ENCODE results near the gene RTF1.

GRCh38 chr15:41473418-41473817 is 56.5 kb downstream of the RTF1 start:
- TF ChIP-seq, protein P1, sequence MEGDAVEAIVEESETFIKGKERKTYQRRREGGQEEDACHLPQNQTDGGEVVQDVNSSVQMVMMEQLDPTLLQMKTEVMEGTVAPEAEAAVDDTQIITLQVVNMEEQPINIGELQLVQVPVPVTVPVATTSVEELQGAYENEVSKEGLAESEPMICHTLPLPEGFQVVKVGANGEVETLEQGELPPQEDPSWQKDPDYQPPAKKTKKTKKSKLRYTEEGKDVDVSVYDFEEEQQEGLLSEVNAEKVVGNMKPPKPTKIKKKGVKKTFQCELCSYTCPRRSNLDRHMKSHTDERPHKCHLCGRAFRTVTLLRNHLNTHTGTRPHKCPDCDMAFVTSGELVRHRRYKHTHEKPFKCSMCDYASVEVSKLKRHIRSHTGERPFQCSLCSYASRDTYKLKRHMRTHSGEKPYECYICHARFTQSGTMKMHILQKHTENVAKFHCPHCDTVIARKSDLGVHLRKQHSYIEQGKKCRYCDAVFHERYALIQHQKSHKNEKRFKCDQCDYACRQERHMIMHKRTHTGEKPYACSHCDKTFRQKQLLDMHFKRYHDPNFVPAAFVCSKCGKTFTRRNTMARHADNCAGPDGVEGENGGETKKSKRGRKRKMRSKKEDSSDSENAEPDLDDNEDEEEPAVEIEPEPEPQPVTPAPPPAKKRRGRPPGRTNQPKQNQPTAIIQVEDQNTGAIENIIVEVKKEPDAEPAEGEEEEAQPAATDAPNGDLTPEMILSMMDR (IDR thresholded peaks at IDR 0.05) = no peak
- no peak for TF ChIP-seq EZH2 (IDR thresholded peaks at IDR 0.05; ENCODE audit: borderline replicate concordance, insufficient read depth, low read depth, low read length, poor library complexity, severe bottlenecking)
